Right cardiac atrium (tissue), 5 donors: ENCODE measurements around the gene ITPRIPL2. TPM values are rescaled to one million over a fixed set of nuclear protein-coding genes. Genes with fewer than 3 reads are reported as not detected.

ENCODE experiments used
- ATAC-seq, 2 donors: fragments of 200-7000 bp; cut with Tn5 transposase; one replicate each; pipeline versions ENCODE4 v1.8.0 to v1.9.1; 2020; ENCODE audit warnings: moderate library complexity in 2 of 2, mild to moderate bottlenecking in 1 of 2
- DNase-seq, 3 donors: peaks; one replicate each; pipeline ENCODE4 v3.0.0-alpha.2; 2020
- H3K27ac ChIP-seq: one replicate; pipeline ENCODE4 v1.5.1; 2013; ENCODE audit warnings: mild to moderate bottlenecking, low read length, control low read depth, moderate library complexity
- H3K27me3 ChIP-seq: one replicate; pipeline ENCODE4 v1.6.1; 2013; ENCODE audit not compliant: control insufficient read depth, insufficient read depth
- H3K4me1 ChIP-seq: one replicate; pipeline ENCODE4 v1.6.1; 2013; ENCODE audit warnings: low read length; ENCODE audit not compliant: control insufficient read depth, insufficient read depth
- H3K4me3 ChIP-seq: one replicate; pipeline ENCODE4 v1.5.1; 2013; ENCODE audit warnings: low read length, control low read depth
- H3K9me3 ChIP-seq: one replicate; pipeline ENCODE4 v1.6.1; 2013; ENCODE audit warnings: low read length; ENCODE audit not compliant: control insufficient read depth
- WGBS: extraction: QIAGEN DNeasy Blood & Tissue Kit; methylation state at CpG from one replicate; pipeline ENCODE4 v1.1.7; 2013; 5-methylcytosine and 5-hydroxymethylcytosine counted together
- intact Hi-C, 4 donors: fragments of 100-400 bp; cut with DNase I; formaldehyde crosslinking; loops; one replicate each; pipeline versions ENCODE4 v1.11.0 to v1.14.0; 2022 to 2023
- polyA plus RNA-seq: library from polyadenylated mRNA; stranded (reverse); fragments of 200-250 nt; gene quantifications from one replicate; pipeline ENCODE4 v1.2.3, GENCODE V29; 2013
- total RNA-seq, 4 donors: library from RNA; stranded (reverse); fragmentation: NEBNext Ultra II Directional; extraction: Animal tissue kit (Norgen Biotek cat#: 25700); gene quantifications; one replicate each; pipeline ENCODE4 v1.2.1, GENCODE V29; 2021
- donor health status: healthy with polysubstance abuse.
- donor health status: DM: no; HTN: yes; CAD: no.
- donor health status: DM: no; HTN: no; CAD: no.
- donor health status: DM: no; HTN: yes; CAD: no; lungs with severe emphysema.
- donor health status: DM: yes; HTN: yes; CAD: no.

The ITPRIPL2 gene
- total and polyA plus RNA-seq, 5 donors = 5.8 to 37.0 (median 21.4) TPM

- no peaks in the 10 kb centered on the region for H3K9me3 ChIP-seq
- ATAC-seq = no peak
- H3K4me3 ChIP-seq = no peak overlapping the region
- 85% methylated on average over 1 of the region's 1 CpG for WGBS
- H3K4me1 ChIP-seq = no peaks in the 10 kb centered on the region
- H3K27ac ChIP-seq = no peak overlapping the region
- no peak for DNase-seq
- intact Hi-C loops = loop anchor here in 3 of 4 donors (2.0 to 10.0 kb wide), 3 partner anchors 99 to 421 kb away; no protein-coding TSS in a partner anchor
- no peaks in the 10 kb centered on the region for H3K27me3 ChIP-seq
Measured at GRCh38 chr16:19083670-19084069, 30.1 kb upstream of the ITPRIPL2 start.

- Histone ChIP-seq H3K4me3 (no peak overlapping the region), H3K4me1 (no peaks in the 10 kb centered on the region), H3K9me3 (no peaks in the 10 kb centered on the region), H3K27me3 (no peaks in the 10 kb centered on the region), H3K27ac (no peak overlapping the region)
- 84% methylated on average over 3 of the region's 3 CpGs for WGBS
- DNase-seq (no peak), ATAC-seq (no peak)
- intact Hi-C loops = loop anchor here in 3 of 4 donors (2.0 to 10.0 kb wide), 3 partner anchors 99 to 421 kb away; no protein-coding TSS in a partner anchor
Measured at GRCh38 chr16:19084139-19084538, 29.6 kb upstream of the ITPRIPL2 start.

GRCh38 chr16:19084879-19085278 is 28.9 kb upstream of the ITPRIPL2 start:
- intact Hi-C loops = loop anchor here (2.0 to 10.0 kb wide), 8 partner anchors 82 to 420 kb away; partner anchors contain the start of gene SYT17 (in 1 of the 4)
- H3K4me3 ChIP-seq = no peak overlapping the region
- no peak for ATAC-seq
- no peaks in the 10 kb centered on the region for H3K4me1 ChIP-seq
- WGBS = 91% methylated on average over 5 of the region's 5 CpGs
- H3K27me3 ChIP-seq = no peaks in the 10 kb centered on the region
- no peaks in the 10 kb centered on the region for H3K9me3 ChIP-seq
- no peak overlapping the region for H3K27ac ChIP-seq
- no peak for DNase-seq

GRCh38 chr16:19085679-19086200 is 28.0 kb upstream of the ITPRIPL2 start:
- intact Hi-C loops = loop anchor here (2.0 to 10.0 kb wide), 9 partner anchors 82 to 419 kb away; partner anchors contain the start of gene SYT17 (in 1 of the 4)
- Histone ChIP-seq H3K9me3 (no peaks in the 10 kb centered on the region), H3K4me3 (peak overlapping the region; percentile 48), H3K27me3 (no peaks in the 10 kb centered on the region), H3K4me1 (no peaks in the 10 kb centered on the region), H3K27ac (no peak overlapping the region)
- no peak for DNase-seq
- ATAC-seq = peak in 1 of 2 donors; percentile 52
- 37% methylated on average over 8 of the region's 8 CpGs for WGBS

- WGBS = 8% methylated on average over 52 of the region's 52 CpGs
Measured at GRCh38 chr16:19086322-19087199, 27.2 kb upstream of the ITPRIPL2 start.

GRCh38 chr16:19088341-19088916 is 25.3 kb upstream of the ITPRIPL2 start:
- H3K4me3 ChIP-seq = no peak overlapping the region
- DNase-seq (no peak), ATAC-seq (no peak)
- H3K9me3 ChIP-seq = no peaks in the 10 kb centered on the region
- H3K4me1 ChIP-seq = no peaks in the 10 kb centered on the region
- WGBS = 77% methylated on average over 5 of the region's 5 CpGs
- H3K27me3 ChIP-seq = no peaks in the 10 kb centered on the region
- intact Hi-C loops = loop anchor here (5.0 to 10.0 kb wide), 7 partner anchors 79 to 416 kb away; partner anchors contain the start of gene SYT17 (in 1 of the 4)
- no peak overlapping the region for H3K27ac ChIP-seq

More at GRCh38 chr16:19086322-19087199, 27.2 kb upstream of the ITPRIPL2 start:
- Histone ChIP-seq H3K27ac (no peak overlapping the region), H3K4me3 (peak overlapping the region; percentile 48), H3K9me3 (no peaks in the 10 kb centered on the region), H3K27me3 (no peaks in the 10 kb centered on the region), H3K4me1 (no peaks in the 10 kb centered on the region)
- intact Hi-C loops = loop anchor here (2.0 to 10.0 kb wide), 8 partner anchors 81 to 418 kb away; partner anchors contain the start of gene SYT17 (in 1 of the 4)
- DNase-seq (peak; percentile 85 to 95 (median 94)), ATAC-seq (peak; percentile 96 to 97)

GRCh38 chr16:19089410-19089955 is 24.3 kb upstream of the ITPRIPL2 start:
- Histone ChIP-seq H3K4me3 (no peak overlapping the region), H3K27ac (no peak overlapping the region), H3K9me3 (no peaks in the 10 kb centered on the region), H3K4me1 (no peaks in the 10 kb centered on the region), H3K27me3 (no peaks in the 10 kb centered on the region)
- WGBS = 79% methylated on average over 3 of the region's 3 CpGs
- DNase-seq = no peak
- ATAC-seq = no peak
- intact Hi-C loops = loop anchor here (5.0 to 10.0 kb wide), 7 partner anchors 78 to 415 kb away; partner anchors contain the start of gene SYT17 (in 1 of the 4)

- no peak overlapping the region for H3K27ac ChIP-seq
- intact Hi-C loops = loop anchor here in 1 of 4 donors (10.0 kb wide), 1 partner anchor 414 kb away; no protein-coding TSS in a partner anchor
- ATAC-seq = no peak
- no peak overlapping the region for H3K4me3 ChIP-seq
- H3K27me3 ChIP-seq = no peaks in the 10 kb centered on the region
- DNase-seq = no peak
- H3K9me3 ChIP-seq = no peaks in the 10 kb centered on the region
- H3K4me1 ChIP-seq = no peaks in the 10 kb centered on the region
- 97% methylated on average over 6 of the region's 6 CpGs for WGBS
Measured at GRCh38 chr16:19090916-19091315, 22.8 kb upstream of the ITPRIPL2 start.

- no peak for ATAC-seq
- H3K4me1 ChIP-seq = no peaks in the 10 kb centered on the region
- no peak overlapping the region for H3K4me3 ChIP-seq
- H3K9me3 ChIP-seq = no peaks in the 10 kb centered on the region
- H3K27ac ChIP-seq = no peak overlapping the region
- intact Hi-C loops = loop anchor here in 1 of 4 donors (10.0 kb wide), 1 partner anchor 412 kb away; no protein-coding TSS in a partner anchor
- 87% methylated on average over 2 of the region's 2 CpGs for WGBS
- H3K27me3 ChIP-seq = no peaks in the 10 kb centered on the region
- DNase-seq = no peak
Measured at GRCh38 chr16:19092653-19093410, 20.9 kb upstream of the ITPRIPL2 start.
